GM19193 (cell line): ENCODE data around the gene CKS2.

Experiments used
- POLR2A ChIP-seq: IDR thresholded peaks from 4 replicates; pipeline ENCODE4 v1.6.1; 2011; ENCODE audit not compliant: insufficient read depth, insufficient read length; ENCODE audit errors: extremely low read depth

CKS2 gene

GRCh38 chr9:89305868-89306267 is 5.1 kb upstream of the CKS2 start:
- no peak for TF ChIP-seq POLR2A

GRCh38 chr9:89309166-89309565 is 1.8 kb upstream of the CKS2 start:
- TF ChIP-seq POLR2A = no peak

GRCh38 chr9:89309608-89310474 is 1.2 kb upstream of the CKS2 start:
- no peak for TF ChIP-seq POLR2A

- no peak for TF ChIP-seq POLR2A
Observed at GRCh38 chr9:89311346-89312221, 589 bp downstream of the CKS2 start.

- TF ChIP-seq POLR2A = no peak
Observed at GRCh38 chr9:89312222-89312571, 1.2 kb downstream of the CKS2 start.

GRCh38 chr9:89313842-89314241 is 2.8 kb downstream of the CKS2 start:
- no peak for TF ChIP-seq POLR2A

GRCh38 chr9:89314955-89315354 is 4.0 kb downstream of the CKS2 start:
- TF ChIP-seq POLR2A = no peak

- TF ChIP-seq POLR2A = no peak
Observed at GRCh38 chr9:89315482-89315881, 4.5 kb downstream of the CKS2 start.

GRCh38 chr9:89317282-89317681 is 6.3 kb downstream of the CKS2 start:
- no peak for TF ChIP-seq POLR2A

- peak; percentile 98 for TF ChIP-seq POLR2A
Observed at GRCh38 chr9:89318123-89319014, 7.4 kb downstream of the CKS2 start, which contains the start of gene SECISBP2. Gene SECISBP2 (plus strand): TSS chr9:89318500. CDS start chr9:89318577, 77 bp downstream.

GRCh38 chr9:89319015-89319905 is 8.3 kb downstream of the CKS2 start:
- no peak for TF ChIP-seq POLR2A

GRCh38 chr9:89323390-89323789 is 12.4 kb downstream of the CKS2 start:
- TF ChIP-seq POLR2A = no peak

GRCh38 chr9:89325733-89326132 is 14.7 kb downstream of the CKS2 start:
- no peak for TF ChIP-seq POLR2A

- TF ChIP-seq POLR2A = no peak
Observed at GRCh38 chr9:89328064-89328463, 17.1 kb downstream of the CKS2 start.
